ENCODE results near the gene CYP46A1.
"Not testable (repeated sequence)": the region's sequence is repeated elsewhere in the genome, so short reads cannot be mapped to it uniquely, and the experiment has no call there.

Gene CYP46A1

DNA sequence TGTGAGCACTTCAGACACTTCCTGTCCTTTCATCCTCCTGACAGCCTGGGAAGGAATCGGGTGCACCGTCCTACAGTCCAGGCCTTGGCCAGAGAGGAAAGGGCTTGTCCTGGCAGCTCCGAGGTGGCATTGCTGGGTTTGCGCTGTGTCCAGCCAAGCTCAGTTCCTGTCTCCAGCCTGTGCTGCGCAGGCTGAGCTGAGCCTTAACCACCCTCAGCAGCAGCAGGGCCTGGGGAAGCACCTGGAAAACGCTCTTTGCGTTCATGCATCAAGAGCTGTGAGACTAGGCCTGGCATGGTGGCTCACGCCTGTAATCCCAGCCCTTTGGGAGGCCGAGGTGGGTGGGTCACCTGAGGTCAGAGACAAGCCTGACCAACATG lies 75.4 kb downstream of the CYP46A1 start:
- ATAC-seq (ENCODE audit: low read depth) = no peak
- Histone ChIP-seq H3K4me1 (ENCODE audit: insufficient read depth, poor library complexity, severe bottlenecking) (peaks cover 34% of the 10 kb centered on the region), H3K27me3 (ENCODE audit: insufficient read depth, poor library complexity, severe bottlenecking) (no peaks in the 10 kb centered on the region)

DNA sequence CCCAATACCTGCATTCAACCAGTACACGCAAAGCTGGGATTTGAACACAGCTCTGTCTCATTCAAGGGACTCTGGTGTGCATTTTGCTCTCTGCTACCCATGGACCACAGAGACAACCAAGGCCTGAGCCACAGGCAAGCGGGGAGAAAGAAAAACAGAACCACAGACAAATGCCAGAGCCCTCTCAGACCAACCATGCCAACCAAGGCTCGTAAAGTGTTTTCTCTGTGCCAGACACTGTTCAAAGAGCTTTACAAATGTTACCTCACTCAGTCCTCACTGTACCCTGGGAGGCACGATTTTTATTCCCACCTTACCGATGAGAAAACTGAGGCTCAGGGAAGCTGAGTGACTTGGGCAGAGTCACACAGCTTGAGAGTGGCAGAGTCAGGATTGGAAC lies 76.7 kb downstream of the CYP46A1 start:
- DNase-seq (ENCODE audit: low spot score) = no peak
- TF ChIP-seq, protein P1, sequence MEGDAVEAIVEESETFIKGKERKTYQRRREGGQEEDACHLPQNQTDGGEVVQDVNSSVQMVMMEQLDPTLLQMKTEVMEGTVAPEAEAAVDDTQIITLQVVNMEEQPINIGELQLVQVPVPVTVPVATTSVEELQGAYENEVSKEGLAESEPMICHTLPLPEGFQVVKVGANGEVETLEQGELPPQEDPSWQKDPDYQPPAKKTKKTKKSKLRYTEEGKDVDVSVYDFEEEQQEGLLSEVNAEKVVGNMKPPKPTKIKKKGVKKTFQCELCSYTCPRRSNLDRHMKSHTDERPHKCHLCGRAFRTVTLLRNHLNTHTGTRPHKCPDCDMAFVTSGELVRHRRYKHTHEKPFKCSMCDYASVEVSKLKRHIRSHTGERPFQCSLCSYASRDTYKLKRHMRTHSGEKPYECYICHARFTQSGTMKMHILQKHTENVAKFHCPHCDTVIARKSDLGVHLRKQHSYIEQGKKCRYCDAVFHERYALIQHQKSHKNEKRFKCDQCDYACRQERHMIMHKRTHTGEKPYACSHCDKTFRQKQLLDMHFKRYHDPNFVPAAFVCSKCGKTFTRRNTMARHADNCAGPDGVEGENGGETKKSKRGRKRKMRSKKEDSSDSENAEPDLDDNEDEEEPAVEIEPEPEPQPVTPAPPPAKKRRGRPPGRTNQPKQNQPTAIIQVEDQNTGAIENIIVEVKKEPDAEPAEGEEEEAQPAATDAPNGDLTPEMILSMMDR (IDR thresholded peaks at IDR 0.05; ENCODE audit: poor library complexity, severe bottlenecking) = no peak
- no peaks in the 10 kb centered on the region for H3K36me3 ChIP-seq (ENCODE audit: low read depth)
- ATAC-seq (ENCODE audit: low read depth) = no peak
- H3K4me3 ChIP-seq (ENCODE audit: severe bottlenecking) = no peak overlapping the region
- no peaks in the 10 kb centered on the region for H3K9me3 ChIP-seq (ENCODE audit: severe bottlenecking)
- no peak overlapping the region for H3K27ac ChIP-seq (ENCODE audit: poor library complexity, severe bottlenecking)
- H3K4me1 ChIP-seq (ENCODE audit: insufficient read depth, poor library complexity, severe bottlenecking) = peaks cover 29% of the 10 kb centered on the region
- no peaks in the 10 kb centered on the region for H3K27me3 ChIP-seq (ENCODE audit: insufficient read depth, poor library complexity, severe bottlenecking)

More for the DNA sequence above, 75.4 kb downstream of the CYP46A1 start:
- TF ChIP-seq, protein P1 (IDR thresholded peaks at IDR 0.05; ENCODE audit: poor library complexity, severe bottlenecking) = no peak
- H3K27ac ChIP-seq (ENCODE audit: poor library complexity, severe bottlenecking) = no peak overlapping the region
- H3K36me3 ChIP-seq (ENCODE audit: low read depth) = no peaks in the 10 kb centered on the region
- H3K9me3 ChIP-seq (ENCODE audit: severe bottlenecking) = no peaks in the 10 kb centered on the region
- peak; percentile 51 for DNase-seq (ENCODE audit: low spot score)
- H3K4me3 ChIP-seq (ENCODE audit: severe bottlenecking) = no peak overlapping the region

DNA sequence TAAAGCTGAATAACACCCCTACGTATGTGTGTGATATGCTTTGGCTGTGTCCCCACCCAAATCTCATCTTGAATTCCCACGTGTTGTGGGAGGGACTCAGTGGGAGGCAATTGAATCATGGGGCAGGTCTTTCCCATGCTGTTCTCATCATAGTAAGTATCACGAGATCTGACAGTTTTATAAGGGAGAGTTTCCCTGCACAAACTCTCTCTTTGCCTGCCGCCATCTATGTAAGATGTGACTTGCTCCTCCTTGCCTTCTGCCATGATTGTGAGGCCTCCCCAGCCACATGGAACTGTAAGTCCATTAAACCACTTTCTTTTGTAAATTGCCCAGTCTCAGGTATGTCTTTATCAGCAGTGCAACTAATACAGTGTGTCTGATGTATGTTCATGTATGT lies 78.8 kb downstream of the CYP46A1 start:
- H3K36me3 ChIP-seq (ENCODE audit: low read depth); H3K27me3 ChIP-seq (ENCODE audit: insufficient read depth, poor library complexity, severe bottlenecking); DNase-seq (ENCODE audit: low spot score); H3K9me3 ChIP-seq (ENCODE audit: severe bottlenecking); H3K27ac ChIP-seq (ENCODE audit: poor library complexity, severe bottlenecking); H3K4me3 ChIP-seq (ENCODE audit: severe bottlenecking); ATAC-seq (ENCODE audit: low read depth); H3K4me1 ChIP-seq (ENCODE audit: insufficient read depth, poor library complexity, severe bottlenecking): not testable (repeated sequence)

DNA sequence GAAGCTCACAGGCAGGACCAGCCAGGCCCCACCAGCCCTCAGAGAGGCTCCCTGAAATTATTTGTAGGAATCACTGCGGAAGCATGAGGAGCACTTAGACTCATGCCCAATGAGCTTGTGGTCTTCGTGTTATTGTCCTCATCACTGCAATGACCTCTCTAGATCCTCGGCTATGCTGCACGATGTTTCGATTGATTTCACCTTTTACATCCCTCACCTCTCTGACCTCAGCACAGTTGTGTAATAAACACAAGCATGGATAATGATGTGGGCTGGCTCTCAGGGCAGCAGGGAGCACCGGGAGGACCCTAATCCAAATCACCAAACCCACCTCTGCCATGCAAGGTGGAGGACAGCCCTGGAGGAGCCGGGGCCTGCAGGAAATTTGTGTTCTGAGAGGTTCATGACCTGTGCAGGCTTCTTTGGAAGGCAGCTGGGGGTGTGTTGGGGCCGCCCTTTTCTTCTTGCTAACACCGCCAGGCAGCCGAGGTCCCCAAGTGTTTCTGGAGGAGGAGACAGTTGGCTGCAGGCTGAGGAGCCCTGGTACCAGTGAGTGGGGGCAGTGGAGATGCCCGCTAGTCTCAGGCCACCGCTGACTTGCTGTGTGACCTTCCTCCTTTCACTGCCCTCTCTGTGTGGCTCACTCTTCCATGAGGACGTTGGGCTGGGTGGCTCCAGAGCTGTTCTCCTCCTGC lies 79.6 kb downstream of the CYP46A1 start:
- H3K27me3 ChIP-seq (ENCODE audit: insufficient read depth, poor library complexity, severe bottlenecking) = no peaks in the 10 kb centered on the region
- H3K9me3 ChIP-seq (ENCODE audit: severe bottlenecking) = no peaks in the 10 kb centered on the region
- H3K27ac ChIP-seq (ENCODE audit: poor library complexity, severe bottlenecking) = no peak overlapping the region
- H3K4me1 ChIP-seq (ENCODE audit: insufficient read depth, poor library complexity, severe bottlenecking) = peaks cover under 1% of the 10 kb centered on the region
- ATAC-seq (ENCODE audit: low read depth) = no peak
- no peak for DNase-seq (ENCODE audit: low spot score)
- no peak overlapping the region for H3K4me3 ChIP-seq (ENCODE audit: severe bottlenecking)
- TF ChIP-seq, protein P1 (IDR thresholded peaks at IDR 0.05; ENCODE audit: poor library complexity, severe bottlenecking) = no peak
- no peaks in the 10 kb centered on the region for H3K36me3 ChIP-seq (ENCODE audit: low read depth)

DNA sequence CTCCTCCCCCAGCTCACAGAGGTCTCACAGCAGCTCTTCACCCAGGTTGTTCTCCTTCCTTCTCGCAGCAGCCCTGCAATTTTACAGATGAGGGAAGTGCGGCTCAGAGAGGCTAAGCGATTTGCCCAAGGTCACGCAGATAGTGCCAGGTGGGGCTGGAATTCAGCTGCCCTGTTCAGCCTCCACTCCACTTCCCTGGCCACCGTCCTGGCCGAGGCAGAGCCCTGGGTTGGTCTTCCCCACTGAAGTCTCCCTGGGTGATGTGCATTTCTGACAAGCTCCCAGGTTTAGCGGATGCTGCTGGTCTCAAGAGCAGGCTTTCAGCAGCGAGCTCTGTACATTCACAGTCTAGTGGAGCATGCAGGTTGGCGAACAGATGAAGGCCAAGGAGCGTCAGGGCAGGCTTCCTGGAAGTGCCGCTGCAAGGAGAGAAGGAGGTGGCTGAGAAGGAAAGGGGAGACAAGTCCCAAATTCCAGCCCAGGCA lies 80.2 kb downstream of the CYP46A1 start:
- no peak overlapping the region for H3K27ac ChIP-seq (ENCODE audit: poor library complexity, severe bottlenecking)
- no peak overlapping the region for H3K4me3 ChIP-seq (ENCODE audit: severe bottlenecking)
- no peak for DNase-seq (ENCODE audit: low spot score)
- no peaks in the 10 kb centered on the region for H3K36me3 ChIP-seq (ENCODE audit: low read depth)
- H3K4me1 ChIP-seq (ENCODE audit: insufficient read depth, poor library complexity, severe bottlenecking) = no peaks in the 10 kb centered on the region
- no peaks in the 10 kb centered on the region for H3K27me3 ChIP-seq (ENCODE audit: insufficient read depth, poor library complexity, severe bottlenecking)
- no peaks in the 10 kb centered on the region for H3K9me3 ChIP-seq (ENCODE audit: severe bottlenecking)
- ATAC-seq (ENCODE audit: low read depth) = no peak
- TF ChIP-seq, protein P1 (IDR thresholded peaks at IDR 0.05; ENCODE audit: poor library complexity, severe bottlenecking) = no peak
